Neural cell (in vitro differentiated cells): ENCODE results near the gene NRG2. TPM values are rescaled to one million over a fixed set of nuclear protein-coding genes. Genes with fewer than 3 reads are reported as not detected.

Experiments
- H2AFZ ChIP-seq: fragments of 200-600, 300-800 bp; sonication (generic), shearing (Covaris generic); 2 replicates; pipeline ENCODE4 v1.6.0; 2014; ENCODE audit warnings: low read depth, mild to moderate bottlenecking, antibody characterized with exemption, low read length, moderate library complexity
- H3F3A ChIP-seq: fragments of 200-600 bp; shearing (Covaris generic); 2 replicates; pipeline ENCODE4 v1.6.1; 2016; ENCODE audit warnings: mild to moderate bottlenecking, moderate library complexity, mixed read lengths, antibody characterized with exemption, low read length; ENCODE audit not compliant: insufficient read depth, poor library complexity, severe bottlenecking
- H3K27ac ChIP-seq: fragments of 200-600, 300-800 bp; sonication (generic), shearing (Covaris generic); 2 replicates; pipeline ENCODE4 v1.5.1; 2014; ENCODE audit warnings: mild to moderate bottlenecking, low read length, moderate library complexity
- H3K27me3 ChIP-seq: fragments of 300-800, 200-600 bp; sonication (generic), shearing (Covaris generic); 2 replicates; pipeline ENCODE4 v1.6.0; 2014; ENCODE audit warnings: mild to moderate bottlenecking, low read depth, low read length, moderate library complexity; ENCODE audit not compliant: insufficient read depth
- H3K36me3 ChIP-seq: fragments of 300-800, 200-600 bp; sonication (generic), shearing (Covaris generic); 2 replicates; pipeline ENCODE4 v1.5.1; 2014; ENCODE audit warnings: mild to moderate bottlenecking, antibody characterized with exemption, low read length, moderate library complexity; ENCODE audit not compliant: insufficient read depth
- H3K4me2 ChIP-seq: fragments of 300-800, 200-600 bp; sonication (generic), shearing (Covaris generic); 2 replicates; pipeline ENCODE4 v1.6.0; 2014; ENCODE audit warnings: mild to moderate bottlenecking, low read length
- H3K4me3 ChIP-seq: fragments of 300-800, 200-600 bp; sonication (generic), shearing (Covaris generic); 2 replicates; pipeline ENCODE4 v1.5.1; 2014; ENCODE audit warnings: mild to moderate bottlenecking, low read length, moderate library complexity
- H3K79me2 ChIP-seq: fragments of 200-600 bp; shearing (Covaris generic); replicated peaks from 2 replicates; pipeline ENCODE4 v1.6.0; 2014; ENCODE audit warnings: mild to moderate bottlenecking, low read length, moderate library complexity; ENCODE audit not compliant: insufficient read depth
- H3K9ac ChIP-seq: fragments of 300-800, 200-600 bp; sonication (generic), shearing (Covaris generic); 2 replicates; pipeline ENCODE4 v1.6.1; 2016; ENCODE audit warnings: mild to moderate bottlenecking, low read length, mixed read lengths
- H3K9me2 ChIP-seq: fragments of 200-600 bp; shearing (Covaris generic); 2 replicates; pipeline ENCODE4 v1.6.1; 2016; ENCODE audit warnings: mild to moderate bottlenecking, low read length, mixed read lengths; ENCODE audit not compliant: insufficient read depth
- H3K9me3 ChIP-seq: fragments of 200-600, 300-800 bp; sonication (generic), shearing (Covaris generic); 2 replicates; pipeline ENCODE4 v1.6.1; 2016; ENCODE audit warnings: mild to moderate bottlenecking, mixed run types, low read length, moderate library complexity, mixed read lengths
- H4K20me1 ChIP-seq: fragments of 200-600 bp; shearing (Covaris generic); 2 replicates; pipeline ENCODE4 v1.6.1; 2016; ENCODE audit warnings: mild to moderate bottlenecking, mixed run types; ENCODE audit not compliant: insufficient read depth
- EP300 ChIP-seq: fragments of 450-650 bp; conservative IDR thresholded peaks from 2 replicates; pipeline ENCODE4 v1.6.1; 2014; ENCODE audit warnings: antibody characterized with exemption, mild to moderate bottlenecking, moderate library complexity; ENCODE audit not compliant: poor library complexity, severe bottlenecking
- EZH2 ChIP-seq: fragments of 200-600, 300-800 bp; shearing (Covaris generic), sonication (generic); IDR thresholded peaks from 2 replicates; pipeline ENCODE4 v1.6.1; 2014; ENCODE audit warnings: antibody characterized with exemption, low read length, borderline replicate concordance, mild to moderate bottlenecking; ENCODE audit not compliant: insufficient read depth, poor library complexity, severe bottlenecking
- MXI1 ChIP-seq: fragments of 450-650 bp; conservative IDR thresholded peaks from 2 replicates; pipeline ENCODE4 v1.6.1; 2014; ENCODE audit warnings: antibody characterized with exemption, mild to moderate bottlenecking; ENCODE audit not compliant: poor library complexity, severe bottlenecking
- POLR2AphosphoS5 ChIP-seq: IDR thresholded peaks from 2 replicates; pipeline ENCODE4 v1.6.1; 2012
- RAD21 ChIP-seq: fragments of 450-650 bp; conservative IDR thresholded peaks from 2 replicates; pipeline ENCODE4 v1.6.1; 2014; ENCODE audit warnings: antibody characterized with exemption, mild to moderate bottlenecking, moderate library complexity
- SMC3 ChIP-seq: fragments of 450-650 bp; conservative IDR thresholded peaks from 2 replicates; pipeline ENCODE4 v1.6.1; 2014; ENCODE audit warnings: antibody characterized with exemption, mild to moderate bottlenecking, moderate library complexity; ENCODE audit not compliant: poor library complexity
- TAF1 ChIP-seq: IDR thresholded peaks from 2 replicates; pipeline ENCODE4 v1.6.1; 2012; ENCODE audit warnings: low read depth
- polyA plus RNA-seq: library from polyadenylated mRNA; depleted of rRNA; stranded (reverse); fragments of >200 nt; gene quantifications from 2 replicates; pipeline ENCODE4 v1.2.3, GENCODE V29; 2014
- TF ChIP-seq, protein P1 (sequence below): IDR thresholded peaks from 2 replicates; pipeline ENCODE4 v1.6.1; 2012; ENCODE audit warnings: borderline replicate concordance
- TF ChIP-seq, protein P2 (sequence below): fragments of 450-650 bp; IDR thresholded peaks from 2 replicates; pipeline ENCODE4 v1.5.1; 2014; ENCODE audit warnings: antibody characterized with exemption, mild to moderate bottlenecking, moderate library complexity; ENCODE audit not compliant: poor library complexity, severe bottlenecking

The NRG2 gene
- polyA plus RNA-seq, 1 donor from 2014 or later = 5.4 TPM

DNA sequence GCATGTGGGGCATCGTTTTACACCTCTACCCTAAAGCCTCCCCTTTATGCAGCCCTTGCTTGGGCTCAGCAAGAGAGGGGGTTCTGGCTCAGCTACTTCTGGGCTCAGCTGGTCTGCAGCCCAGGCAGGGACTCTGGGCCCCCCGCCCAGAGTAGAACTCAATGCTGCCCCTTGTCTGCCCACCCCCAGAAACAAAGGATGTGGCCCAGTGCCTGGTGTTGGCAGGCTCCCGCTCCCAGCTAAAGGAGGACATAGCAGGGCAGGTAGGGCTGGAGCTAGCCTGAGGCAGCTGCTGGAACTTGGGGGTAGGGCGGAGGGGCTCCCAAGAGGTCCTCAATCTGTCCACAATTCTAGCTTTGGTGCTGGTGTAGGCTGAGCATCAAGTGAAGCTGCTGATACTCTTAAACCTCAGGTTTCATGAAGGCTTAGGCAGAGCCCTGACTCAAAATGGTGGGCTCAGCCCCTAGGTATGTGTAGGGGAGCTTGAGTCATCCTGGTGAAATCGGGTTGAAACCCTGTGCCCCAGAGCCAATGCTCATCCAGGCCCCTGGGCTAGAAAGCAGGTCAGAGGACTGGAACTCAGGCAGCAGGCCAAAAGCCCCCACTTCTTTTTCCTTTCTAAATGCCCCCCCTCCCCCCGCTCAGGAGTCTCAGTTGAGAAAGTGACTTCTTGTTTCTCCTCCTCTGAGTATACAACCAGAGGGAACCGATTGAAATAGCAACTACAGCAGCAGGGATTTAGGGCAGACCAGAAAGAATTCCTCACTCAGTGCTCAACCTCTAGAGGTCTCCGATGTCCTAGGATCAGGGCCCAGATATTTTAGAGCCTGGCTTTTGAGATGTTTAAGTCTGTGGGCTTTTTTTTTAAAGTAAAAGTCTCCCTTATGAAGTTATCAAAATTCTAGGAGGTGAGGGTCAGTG, 236.1 kb downstream of the NRG2 start:
- no peaks in the 10 kb centered on the region for H3K79me2 ChIP-seq
- no peak for TF ChIP-seq EP300
- TF ChIP-seq SMC3 = no peak
- TF ChIP-seq EZH2 = no peak
- H3K27me3 ChIP-seq = no peaks in the 10 kb centered on the region
- no peak overlapping the region for H3K9ac ChIP-seq
- H2AFZ ChIP-seq = no peak overlapping the region
- no peak overlapping the region for H3K27ac ChIP-seq
- H3K9me2 ChIP-seq = no peaks in the 10 kb centered on the region
- no peaks in the 10 kb centered on the region for H3F3A ChIP-seq
- no peak overlapping the region for H3K4me2 ChIP-seq
- no peak overlapping the region for H3K4me3 ChIP-seq
- no peaks in the 10 kb centered on the region for H3K9me3 ChIP-seq
- peaks cover 2% of the 10 kb centered on the region for H4K20me1 ChIP-seq
- H3K36me3 ChIP-seq = no peaks in the 10 kb centered on the region

DNA sequence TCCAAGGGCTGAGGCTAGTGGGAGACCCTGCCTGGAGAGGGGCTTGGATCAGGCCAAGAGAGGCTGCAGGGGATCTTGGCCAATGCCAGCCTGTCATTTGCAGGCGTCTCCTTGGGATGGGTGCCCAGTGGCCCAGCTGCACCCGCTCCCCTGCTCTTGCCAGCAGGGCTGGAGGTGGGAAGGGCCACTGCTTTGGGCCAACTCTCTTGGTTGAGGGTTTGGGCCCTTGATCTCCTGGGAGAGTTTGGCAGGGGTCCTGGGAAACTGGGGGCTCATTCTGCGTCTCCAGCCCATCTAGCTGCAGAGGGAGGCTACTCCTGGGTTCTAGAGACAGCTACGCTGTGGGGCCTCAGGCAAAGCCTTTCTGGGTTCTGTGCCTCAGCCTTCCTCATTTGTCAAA, 237.0 kb downstream of the NRG2 start:
- Histone ChIP-seq H3K4me2 (no peak overlapping the region), H3K27ac (no peak overlapping the region), H3K79me2 (no peaks in the 10 kb centered on the region), H4K20me1 (peaks cover 2% of the 10 kb centered on the region), H3K9me2 (no peaks in the 10 kb centered on the region), H2AFZ (no peak overlapping the region), H3K36me3 (no peaks in the 10 kb centered on the region), H3F3A (no peaks in the 10 kb centered on the region), H3K27me3 (no peaks in the 10 kb centered on the region), H3K9me3 (no peaks in the 10 kb centered on the region), H3K9ac (no peak overlapping the region), H3K4me3 (no peak overlapping the region)
- TF ChIP-seq, protein P1, sequence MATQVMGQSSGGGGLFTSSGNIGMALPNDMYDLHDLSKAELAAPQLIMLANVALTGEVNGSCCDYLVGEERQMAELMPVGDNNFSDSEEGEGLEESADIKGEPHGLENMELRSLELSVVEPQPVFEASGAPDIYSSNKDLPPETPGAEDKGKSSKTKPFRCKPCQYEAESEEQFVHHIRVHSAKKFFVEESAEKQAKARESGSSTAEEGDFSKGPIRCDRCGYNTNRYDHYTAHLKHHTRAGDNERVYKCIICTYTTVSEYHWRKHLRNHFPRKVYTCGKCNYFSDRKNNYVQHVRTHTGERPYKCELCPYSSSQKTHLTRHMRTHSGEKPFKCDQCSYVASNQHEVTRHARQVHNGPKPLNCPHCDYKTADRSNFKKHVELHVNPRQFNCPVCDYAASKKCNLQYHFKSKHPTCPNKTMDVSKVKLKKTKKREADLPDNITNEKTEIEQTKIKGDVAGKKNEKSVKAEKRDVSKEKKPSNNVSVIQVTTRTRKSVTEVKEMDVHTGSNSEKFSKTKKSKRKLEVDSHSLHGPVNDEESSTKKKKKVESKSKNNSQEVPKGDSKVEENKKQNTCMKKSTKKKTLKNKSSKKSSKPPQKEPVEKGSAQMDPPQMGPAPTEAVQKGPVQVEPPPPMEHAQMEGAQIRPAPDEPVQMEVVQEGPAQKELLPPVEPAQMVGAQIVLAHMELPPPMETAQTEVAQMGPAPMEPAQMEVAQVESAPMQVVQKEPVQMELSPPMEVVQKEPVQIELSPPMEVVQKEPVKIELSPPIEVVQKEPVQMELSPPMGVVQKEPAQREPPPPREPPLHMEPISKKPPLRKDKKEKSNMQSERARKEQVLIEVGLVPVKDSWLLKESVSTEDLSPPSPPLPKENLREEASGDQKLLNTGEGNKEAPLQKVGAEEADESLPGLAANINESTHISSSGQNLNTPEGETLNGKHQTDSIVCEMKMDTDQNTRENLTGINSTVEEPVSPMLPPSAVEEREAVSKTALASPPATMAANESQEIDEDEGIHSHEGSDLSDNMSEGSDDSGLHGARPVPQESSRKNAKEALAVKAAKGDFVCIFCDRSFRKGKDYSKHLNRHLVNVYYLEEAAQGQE = no peak
- TF ChIP-seq RAD21 (no peak), TAF1 (no peak), MXI1 (no peak), POLR2AphosphoS5 (no peak), SMC3 (no peak), EZH2 (no peak), EP300 (no peak)
- TF ChIP-seq, protein P2, sequence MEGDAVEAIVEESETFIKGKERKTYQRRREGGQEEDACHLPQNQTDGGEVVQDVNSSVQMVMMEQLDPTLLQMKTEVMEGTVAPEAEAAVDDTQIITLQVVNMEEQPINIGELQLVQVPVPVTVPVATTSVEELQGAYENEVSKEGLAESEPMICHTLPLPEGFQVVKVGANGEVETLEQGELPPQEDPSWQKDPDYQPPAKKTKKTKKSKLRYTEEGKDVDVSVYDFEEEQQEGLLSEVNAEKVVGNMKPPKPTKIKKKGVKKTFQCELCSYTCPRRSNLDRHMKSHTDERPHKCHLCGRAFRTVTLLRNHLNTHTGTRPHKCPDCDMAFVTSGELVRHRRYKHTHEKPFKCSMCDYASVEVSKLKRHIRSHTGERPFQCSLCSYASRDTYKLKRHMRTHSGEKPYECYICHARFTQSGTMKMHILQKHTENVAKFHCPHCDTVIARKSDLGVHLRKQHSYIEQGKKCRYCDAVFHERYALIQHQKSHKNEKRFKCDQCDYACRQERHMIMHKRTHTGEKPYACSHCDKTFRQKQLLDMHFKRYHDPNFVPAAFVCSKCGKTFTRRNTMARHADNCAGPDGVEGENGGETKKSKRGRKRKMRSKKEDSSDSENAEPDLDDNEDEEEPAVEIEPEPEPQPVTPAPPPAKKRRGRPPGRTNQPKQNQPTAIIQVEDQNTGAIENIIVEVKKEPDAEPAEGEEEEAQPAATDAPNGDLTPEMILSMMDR = no peak
